CD4-positive, alpha-beta T cell (primary cell): ENCODE measurements around the gene DTNB. TPM values are rescaled to one million over a fixed set of nuclear protein-coding genes. Genes with fewer than 3 reads are reported as not detected.

Source experiments
- ATAC-seq: fragments of 200-7000 bp; cut with Tn5 transposase; one replicate; pipeline ENCODE4 v1.10.0; 2022; ENCODE audit warnings: mild to moderate bottlenecking; ENCODE audit not compliant: poor library complexity
- CTCF ChIA-PET: fragments of 350-600 bp; sonication (Branson Sonifier 250); formaldehyde crosslinking; loops from one replicate; lab custom pipeline; 2021; ENCODE audit warnings: antibody characterized with exemption, inconsistent platforms; lab: Charles Lee
- POLR2A ChIA-PET: fragments of 350-600 bp; sonication (Branson Sonifier 250); formaldehyde crosslinking; loops from one replicate; lab custom pipeline; 2021; ENCODE audit warnings: antibody characterized with exemption, inconsistent platforms; lab: Charles Lee
- DNase-seq, 14 experiments: peaks; one replicate each; pipeline ENCODE4 v3.0.0-alpha.2; 2013 to 2020; ENCODE audit warnings: mixed read lengths in 2 of 14
- H3K27ac ChIP-seq, 2 donors: one replicate each; pipeline versions ENCODE4 v1.5.1 to v1.7.0; 2013; ENCODE audit warnings: low read length in 2 of 2, low read depth in 1 of 2, mild to moderate bottlenecking in 1 of 2
- H3K27me3 ChIP-seq, 2 experiments: 1 replicate in 1 of 2; 2 replicates in 1 of 2; pipeline versions ENCODE4 v1.6.1 to v1.7.0; 2013; ENCODE audit warnings: low read length in 2 of 2, control low read depth in 1 of 2, mild to moderate bottlenecking in 1 of 2, moderate library complexity in 1 of 2; ENCODE audit not compliant: insufficient read depth in 2 of 2, control insufficient read depth in 1 of 2
- H3K36me3 ChIP-seq: one replicate; pipeline ENCODE4 v1.6.1; 2013; ENCODE audit warnings: low read length, control low read depth; ENCODE audit not compliant: insufficient read depth
- H3K4me1 ChIP-seq: one replicate; pipeline ENCODE4 v1.6.1; 2013; ENCODE audit warnings: low read length, control low read depth; ENCODE audit not compliant: insufficient read depth
- H3K4me3 ChIP-seq: one replicate; pipeline ENCODE4 v1.5.1; 2013; ENCODE audit warnings: mild to moderate bottlenecking, low read length, moderate library complexity
- H3K9me3 ChIP-seq, 2 experiments: 1 replicate in 1 of 2; 2 replicates in 1 of 2; pipeline versions ENCODE4 v1.6.1 to v1.7.0; 2013; ENCODE audit warnings: low read length in 2 of 2, mild to moderate bottlenecking in 2 of 2, control low read depth in 1 of 2, moderate library complexity in 1 of 2; ENCODE audit not compliant: control insufficient read depth in 1 of 2, insufficient read depth in 1 of 2
- H3K27ac Mint-ChIP-seq: one replicate; pipeline ENCODE4 v1.8.0; 2020; ENCODE audit warnings: mixed read lengths
- H3K27me3 Mint-ChIP-seq: one replicate; pipeline ENCODE4 v1.8.0; 2021; ENCODE audit warnings: mixed read lengths
- H3K36me3 Mint-ChIP-seq: one replicate; pipeline ENCODE4 v1.8.0; 2021; ENCODE audit warnings: low read depth, mixed read lengths
- H3K4me1 Mint-ChIP-seq: one replicate; pipeline ENCODE4 v1.8.0; 2021; ENCODE audit warnings: low read depth, mixed read lengths
- H3K4me3 Mint-ChIP-seq: one replicate; pipeline ENCODE4 v1.8.0; 2020; ENCODE audit warnings: mild to moderate bottlenecking, mixed read lengths
- H3K9me3 Mint-ChIP-seq: one replicate; pipeline ENCODE4 v1.8.0; 2020; ENCODE audit warnings: mixed read lengths
- intact Hi-C, 2 experiments: fragments of 100-400 bp; cut with DNase I in 1 of 2; cut with micrococcal nuclease in 1 of 2; formaldehyde crosslinking; loops; one replicate each; pipeline versions ENCODE4 v1.15.1 to v1.9.0; 2023 to 2025; cut with DNase I, micrococcal nuclease
- total RNA-seq, 174 experiments: library from RNA in 2 of 174; stranded (reverse) in 2 of 174; gene quantifications; one replicate each; pipeline ENCODE4 v1.2.3 and lab custom pipeline; 2021 to 2026
- TF ChIP-seq, protein P1 (sequence below): fragments of 200-600 bp; IDR thresholded peaks from one replicate; pipeline ENCODE4 v1.8.0; 2022; ENCODE audit warnings: antibody characterized with exemption, mild to moderate bottlenecking

DTNB gene
- total RNA-seq, 2 experiments from 2014 or later: 30.1 to 33.6 TPM

GRCh38 chr2:25632396-25632795 lies 41.0 kb downstream of the DTNB start:
- Mint-ChIP-seq H3K36me3 (peaks cover 41% of the 10 kb centered on the region), H3K9me3 (no peaks in the 10 kb centered on the region), H3K4me3 (no peak overlapping the region), H3K4me1 (peaks cover 6% of the 10 kb centered on the region), H3K27ac (no peak overlapping the region), H3K27me3 (no peaks in the 10 kb centered on the region)
- H3K4me3 ChIP-seq: no peak overlapping the region
- DNase-seq (no peak), ATAC-seq (no peak)
- H3K27me3 ChIP-seq: no peaks in the 10 kb centered on the region
- intact Hi-C loops: no loop called here
- TF ChIP-seq, protein P1, sequence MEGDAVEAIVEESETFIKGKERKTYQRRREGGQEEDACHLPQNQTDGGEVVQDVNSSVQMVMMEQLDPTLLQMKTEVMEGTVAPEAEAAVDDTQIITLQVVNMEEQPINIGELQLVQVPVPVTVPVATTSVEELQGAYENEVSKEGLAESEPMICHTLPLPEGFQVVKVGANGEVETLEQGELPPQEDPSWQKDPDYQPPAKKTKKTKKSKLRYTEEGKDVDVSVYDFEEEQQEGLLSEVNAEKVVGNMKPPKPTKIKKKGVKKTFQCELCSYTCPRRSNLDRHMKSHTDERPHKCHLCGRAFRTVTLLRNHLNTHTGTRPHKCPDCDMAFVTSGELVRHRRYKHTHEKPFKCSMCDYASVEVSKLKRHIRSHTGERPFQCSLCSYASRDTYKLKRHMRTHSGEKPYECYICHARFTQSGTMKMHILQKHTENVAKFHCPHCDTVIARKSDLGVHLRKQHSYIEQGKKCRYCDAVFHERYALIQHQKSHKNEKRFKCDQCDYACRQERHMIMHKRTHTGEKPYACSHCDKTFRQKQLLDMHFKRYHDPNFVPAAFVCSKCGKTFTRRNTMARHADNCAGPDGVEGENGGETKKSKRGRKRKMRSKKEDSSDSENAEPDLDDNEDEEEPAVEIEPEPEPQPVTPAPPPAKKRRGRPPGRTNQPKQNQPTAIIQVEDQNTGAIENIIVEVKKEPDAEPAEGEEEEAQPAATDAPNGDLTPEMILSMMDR: no peak
- POLR2A ChIA-PET: no interaction called here
- H3K4me1 ChIP-seq: no peaks in the 10 kb centered on the region
- CTCF ChIA-PET: no interaction called here
- H3K9me3 ChIP-seq: no peaks in the 10 kb centered on the region
- peaks cover 8% of the 10 kb centered on the region for H3K36me3 ChIP-seq
- H3K27ac ChIP-seq: no peak overlapping the region

GRCh38 chr2:25624635-25625034 lies 48.7 kb downstream of the DTNB start:
- DNase-seq (no peak), ATAC-seq (no peak)
- no peaks in the 10 kb centered on the region for H3K27me3 Mint-ChIP-seq
- Histone ChIP-seq H3K4me3 (no peak overlapping the region), H3K4me1 (no peaks in the 10 kb centered on the region), H3K9me3 (no peaks in the 10 kb centered on the region), H3K27ac (no peak overlapping the region), H3K36me3 (peaks cover 21% of the 10 kb centered on the region), H3K27me3 (no peaks in the 10 kb centered on the region)
- H3K4me3 Mint-ChIP-seq: no peak overlapping the region
- ChIA-PET CTCF (interaction anchor here (0.9 kb wide), 1 partner anchor 16 kb away, joined by 3 read pairs; no protein-coding TSS in a partner anchor), POLR2A (no interaction called here)
- TF ChIP-seq, protein P1: no peak
- peaks cover 77% of the 10 kb centered on the region for H3K36me3 Mint-ChIP-seq
- no peaks in the 10 kb centered on the region for H3K9me3 Mint-ChIP-seq
- intact Hi-C loops: no loop called here
- no peak overlapping the region for H3K27ac Mint-ChIP-seq
- H3K4me1 Mint-ChIP-seq: no peaks in the 10 kb centered on the region

DNA sequence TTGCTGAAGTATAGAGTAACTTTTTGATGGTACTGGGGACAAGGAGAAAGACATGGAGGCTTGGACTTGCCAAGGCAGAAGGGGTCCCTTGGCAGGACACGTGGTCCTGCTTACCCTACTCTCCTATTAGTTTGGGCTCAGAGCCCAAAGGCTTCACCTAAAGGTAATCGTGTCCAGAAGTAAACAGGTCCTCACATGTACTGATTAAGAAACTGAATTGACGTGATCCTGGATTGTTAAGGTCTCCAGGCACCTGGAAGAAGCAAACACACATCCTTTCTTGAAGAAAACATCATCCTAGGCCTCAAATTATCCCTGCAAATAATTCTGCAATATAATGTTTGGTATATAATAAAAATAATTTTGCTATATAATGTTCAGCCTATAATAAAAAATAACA lies 50.0 kb downstream of the DTNB start:
- peaks cover 67% of the 10 kb centered on the region for H3K36me3 Mint-ChIP-seq

More for the DNA sequence above, 50.0 kb downstream of the DTNB start:
- no peak for DNase-seq
- peaks cover 21% of the 10 kb centered on the region for H3K36me3 ChIP-seq
- no peak overlapping the region for H3K4me3 ChIP-seq
- Mint-ChIP-seq H3K4me1 (no peaks in the 10 kb centered on the region), H3K27me3 (no peaks in the 10 kb centered on the region), H3K27ac (no peak overlapping the region), H3K9me3 (no peaks in the 10 kb centered on the region), H3K4me3 (no peak overlapping the region)
- TF ChIP-seq, protein P1: no peak
- POLR2A ChIA-PET: no interaction called here
- intact Hi-C loops: no loop called here
- CTCF ChIA-PET: no interaction called here
- no peak overlapping the region for H3K27ac ChIP-seq
- no peaks in the 10 kb centered on the region for H3K9me3 ChIP-seq
- H3K27me3 ChIP-seq: no peaks in the 10 kb centered on the region
- no peaks in the 10 kb centered on the region for H3K4me1 ChIP-seq
- no peak for ATAC-seq
